Stimulated activated memory B cell treated with anti-CD40 and anti-IgM and Interleukin-4, amounts not matched to agents 10 μg/mL and 1 μg/mL and 100 μg/mL, for 72 hours (primary cell): Measurements from ENCODE around the gene CR1.
A peak's percentile ranks its signal among the peaks of the same experiment; 100 is the strongest.

Source experiments
- ATAC-seq: fragments of 150-1000 bp; cut with Tn5 transposase; 2 replicates; pipeline ENCODE4 v1.10.0; 2021
- H3K27ac Mint-ChIP-seq: one replicate; pipeline ENCODE4 v1.8.0; 2022; ENCODE audit warnings: mild to moderate bottlenecking, mixed read lengths
- H3K27me3 Mint-ChIP-seq: one replicate; pipeline ENCODE4 v1.8.0; 2022; ENCODE audit warnings: mixed read lengths
- H3K36me3 Mint-ChIP-seq: one replicate; pipeline ENCODE4 v1.8.0; 2022; ENCODE audit warnings: mixed read lengths
- H3K4me1 Mint-ChIP-seq: one replicate; pipeline ENCODE4 v1.8.0; 2022; ENCODE audit warnings: mixed read lengths
- H3K4me3 Mint-ChIP-seq: one replicate; pipeline ENCODE4 v1.8.0; 2022; ENCODE audit warnings: mild to moderate bottlenecking, moderate library complexity, mixed read lengths
- H3K9me3 Mint-ChIP-seq: one replicate; pipeline ENCODE4 v1.8.0; 2022; ENCODE audit warnings: mixed read lengths

The CR1 gene

GRCh38 chr1:207495801-207496792 is at the start of gene CR1:
TSS of gene CR1 (plus strand) at chr1:207496157. CDS start at chr1:207496268, 111 bp downstream.
- peak within 1 kb of the TSS; percentile 93 for H3K4me3 Mint-ChIP-seq
- ATAC-seq = peak; percentile 87
- peaks cover 43% of the 10 kb centered on the region for H3K4me1 Mint-ChIP-seq
- no peaks in the 10 kb centered on the region for H3K9me3 Mint-ChIP-seq
- no peaks in the 10 kb centered on the region for H3K36me3 Mint-ChIP-seq
- no peaks in the 10 kb centered on the region for H3K27me3 Mint-ChIP-seq
- peak within 1 kb of the TSS; percentile 75 for H3K27ac Mint-ChIP-seq

GRCh38 chr1:207453710-207454045 is 42.3 kb upstream of the CR1 start:
- ATAC-seq = no peak
- peak overlapping the region; percentile 81 for H3K4me3 Mint-ChIP-seq
- H3K4me1 Mint-ChIP-seq = no peaks in the 10 kb centered on the region
- H3K27ac Mint-ChIP-seq = no peak overlapping the region
- no peaks in the 10 kb centered on the region for H3K36me3 Mint-ChIP-seq
- no peaks in the 10 kb centered on the region for H3K9me3 Mint-ChIP-seq
- H3K27me3 Mint-ChIP-seq = no peaks in the 10 kb centered on the region

- H3K4me3 Mint-ChIP-seq = peak within 1 kb of the TSS; percentile 81
Measured at GRCh38 chr1:207454046-207454964, 41.7 kb upstream of the CR1 start, which contains the start of gene CR2. TSS of gene CR2 (plus strand) at chr1:207454328. CDS start at chr1:207454419, 91 bp downstream.

GRCh38 chr1:207455183-207455754 is 40.7 kb upstream of the CR1 start:
- Mint-ChIP-seq H3K27me3 (no peaks in the 10 kb centered on the region), H3K4me1 (peaks cover 7% of the 10 kb centered on the region), H3K4me3 (peak overlapping the region; percentile 81), H3K9me3 (no peaks in the 10 kb centered on the region), H3K36me3 (no peaks in the 10 kb centered on the region), H3K27ac (no peak overlapping the region)
- peak; percentile 57 for ATAC-seq

More at GRCh38 chr1:207454046-207454964, 41.7 kb upstream of the CR1 start, which contains the start of gene CR2:
- no peaks in the 10 kb centered on the region for H3K36me3 Mint-ChIP-seq
- ATAC-seq = peak; percentile 95
- H3K27me3 Mint-ChIP-seq = no peaks in the 10 kb centered on the region
- no peak within 1 kb of the TSS for H3K27ac Mint-ChIP-seq
- H3K4me1 Mint-ChIP-seq = no peaks in the 10 kb centered on the region
- H3K9me3 Mint-ChIP-seq = no peaks in the 10 kb centered on the region

- ATAC-seq = no peak
- Mint-ChIP-seq H3K4me1 (peaks cover 22% of the 10 kb centered on the region), H3K27me3 (no peaks in the 10 kb centered on the region)
Measured at GRCh38 chr1:207458414-207458813, 37.5 kb upstream of the CR1 start.

GRCh38 chr1:207459008-207459407 is 36.9 kb upstream of the CR1 start:
- Mint-ChIP-seq H3K27ac (no peak overlapping the region), H3K4me1 (peaks cover 22% of the 10 kb centered on the region), H3K9me3 (no peaks in the 10 kb centered on the region)

More at GRCh38 chr1:207458414-207458813, 37.5 kb upstream of the CR1 start:
- no peaks in the 10 kb centered on the region for H3K36me3 Mint-ChIP-seq
- no peak overlapping the region for H3K27ac Mint-ChIP-seq
- H3K4me3 Mint-ChIP-seq = no peak overlapping the region
- H3K9me3 Mint-ChIP-seq = no peaks in the 10 kb centered on the region

GRCh38 chr1:207461649-207462048 is 34.3 kb upstream of the CR1 start:
- no peak for ATAC-seq
- Mint-ChIP-seq H3K4me1 (peaks cover 28% of the 10 kb centered on the region), H3K36me3 (peaks cover 6% of the 10 kb centered on the region), H3K9me3 (no peaks in the 10 kb centered on the region), H3K27ac (peak overlapping the region; percentile 4), H3K4me3 (no peak overlapping the region), H3K27me3 (no peaks in the 10 kb centered on the region)

More at GRCh38 chr1:207459008-207459407, 36.9 kb upstream of the CR1 start:
- no peak overlapping the region for H3K4me3 Mint-ChIP-seq
- no peaks in the 10 kb centered on the region for H3K36me3 Mint-ChIP-seq
- H3K27me3 Mint-ChIP-seq = no peaks in the 10 kb centered on the region
- ATAC-seq = no peak

- H3K27ac Mint-ChIP-seq = peak overlapping the region; percentile 4
Measured at GRCh38 chr1:207462535-207462934, 33.4 kb upstream of the CR1 start.

GRCh38 chr1:207463021-207463420 is 32.9 kb upstream of the CR1 start:
- Mint-ChIP-seq H3K36me3 (peaks cover 11% of the 10 kb centered on the region), H3K4me3 (no peak overlapping the region), H3K27me3 (no peaks in the 10 kb centered on the region), H3K4me1 (peaks cover 28% of the 10 kb centered on the region), H3K27ac (no peak overlapping the region), H3K9me3 (no peaks in the 10 kb centered on the region)
- ATAC-seq = no peak

More at GRCh38 chr1:207462535-207462934, 33.4 kb upstream of the CR1 start:
- H3K36me3 Mint-ChIP-seq = peaks cover 11% of the 10 kb centered on the region
- ATAC-seq = no peak
- H3K4me1 Mint-ChIP-seq = peaks cover 28% of the 10 kb centered on the region
- H3K27me3 Mint-ChIP-seq = no peaks in the 10 kb centered on the region
- no peaks in the 10 kb centered on the region for H3K9me3 Mint-ChIP-seq
- H3K4me3 Mint-ChIP-seq = no peak overlapping the region

GRCh38 chr1:207463571-207463970 is 32.4 kb upstream of the CR1 start:
- no peak overlapping the region for H3K4me3 Mint-ChIP-seq

GRCh38 chr1:207470927-207471326 is 25.0 kb upstream of the CR1 start:
- Mint-ChIP-seq H3K4me1 (no peaks in the 10 kb centered on the region), H3K9me3 (no peaks in the 10 kb centered on the region), H3K4me3 (no peak overlapping the region), H3K36me3 (peaks cover 65% of the 10 kb centered on the region), H3K27me3 (no peaks in the 10 kb centered on the region), H3K27ac (no peak overlapping the region)
- no peak for ATAC-seq

More at GRCh38 chr1:207463571-207463970, 32.4 kb upstream of the CR1 start:
- Mint-ChIP-seq H3K9me3 (no peaks in the 10 kb centered on the region), H3K4me1 (peaks cover 28% of the 10 kb centered on the region), H3K27me3 (no peaks in the 10 kb centered on the region), H3K27ac (peak overlapping the region; percentile 44), H3K36me3 (peaks cover 16% of the 10 kb centered on the region)
- ATAC-seq = no peak

GRCh38 chr1:207474210-207474609 is 21.7 kb upstream of the CR1 start:
- Mint-ChIP-seq H3K36me3 (peaks cover 58% of the 10 kb centered on the region), H3K4me3 (no peak overlapping the region), H3K9me3 (peaks cover 4% of the 10 kb centered on the region), H3K4me1 (no peaks in the 10 kb centered on the region), H3K27me3 (no peaks in the 10 kb centered on the region), H3K27ac (no peak overlapping the region)
- ATAC-seq = no peak

GRCh38 chr1:207486198-207486597 is 9.8 kb upstream of the CR1 start:
- Mint-ChIP-seq H3K36me3 (peaks cover 36% of the 10 kb centered on the region), H3K27ac (no peak overlapping the region), H3K9me3 (no peaks in the 10 kb centered on the region), H3K4me1 (no peaks in the 10 kb centered on the region), H3K27me3 (no peaks in the 10 kb centered on the region), H3K4me3 (no peak overlapping the region)
- ATAC-seq = no peak

- no peaks in the 10 kb centered on the region for H3K9me3 Mint-ChIP-seq
- no peak overlapping the region for H3K27ac Mint-ChIP-seq
- ATAC-seq = no peak
- H3K36me3 Mint-ChIP-seq = peaks cover 32% of the 10 kb centered on the region
- no peaks in the 10 kb centered on the region for H3K27me3 Mint-ChIP-seq
- H3K4me3 Mint-ChIP-seq = no peak overlapping the region
- no peaks in the 10 kb centered on the region for H3K4me1 Mint-ChIP-seq
Measured at GRCh38 chr1:207487636-207488035, 8.3 kb upstream of the CR1 start.

GRCh38 chr1:207493212-207493611 is 2.7 kb upstream of the CR1 start:
- ATAC-seq = no peak
- Mint-ChIP-seq H3K27me3 (no peaks in the 10 kb centered on the region), H3K36me3 (peaks cover 14% of the 10 kb centered on the region), H3K9me3 (no peaks in the 10 kb centered on the region), H3K4me3 (no peak overlapping the region), H3K4me1 (peaks cover 24% of the 10 kb centered on the region), H3K27ac (no peak overlapping the region)
